Endothelial cell of hepatic sinusoid (primary cell): Measurements from ENCODE around the gene CAPN12.

Source experiments
- in situ Hi-C: cut with HindIII; loops from 2 replicates; pipeline ENCODE4 v1.10.0; 2017; ENCODE audit warnings: low sequenced_read_pairs

CAPN12 gene

GRCh38 chr19:38682872-38683392, 61.3 kb downstream of the CAPN12 start:
- in situ Hi-C loops = no loop called here

GRCh38 chr19:38682195-38682867, 61.9 kb downstream of the CAPN12 start:
- in situ Hi-C loops = no loop called here
